ELF-1 (cell line): ENCODE measurements around the gene TMEM54.
"Not testable (repeated sequence)": the region's sequence is repeated elsewhere in the genome, so short reads cannot be mapped to it uniquely, and the experiment has no call there.

ENCODE experiments used
- DNase-seq: peaks from one replicate; pipeline ENCODE4 v3.0.0-alpha.2; 2016; ENCODE audit warnings: low read depth, low spot score

The TMEM54 gene

GRCh38 chr1:32919811-32920733, 18.9 kb upstream of the TMEM54 start:
- DNase-seq, result no peak

- DNase-seq, result no peak
Observed at GRCh38 chr1:32918179-32918578, 17.0 kb upstream of the TMEM54 start.

GRCh38 chr1:32917521-32917920, 16.3 kb upstream of the TMEM54 start:
- no peak for DNase-seq

- no peak for DNase-seq
Observed at GRCh38 chr1:32915766-32916706, 14.8 kb upstream of the TMEM54 start.

- no peak for DNase-seq
Observed at GRCh38 chr1:32910319-32910718, 9.1 kb upstream of the TMEM54 start.

- no peak for DNase-seq
Observed at GRCh38 chr1:32907435-32907834, 6.2 kb upstream of the TMEM54 start.

- no peak for DNase-seq
Observed at GRCh38 chr1:32906654-32907053, 5.5 kb upstream of the TMEM54 start.

- not testable (repeated sequence) for DNase-seq
Observed at GRCh38 chr1:32905588-32905987, 4.4 kb upstream of the TMEM54 start.

- DNase-seq, result no peak
Observed at GRCh38 chr1:32904797-32905196, 3.6 kb upstream of the TMEM54 start.

GRCh38 chr1:32903991-32904785, 3.0 kb upstream of the TMEM54 start:
- no peak for DNase-seq

- no peak for DNase-seq
Observed at GRCh38 chr1:32902535-32902920, 1.3 kb upstream of the TMEM54 start.

GRCh38 chr1:32901823-32902534, 790 bp upstream of the TMEM54 start:
- DNase-seq, result no peak

GRCh38 chr1:32900371-32900955, 726 bp downstream of the TMEM54 start:
- no peak for DNase-seq

- no peak for DNase-seq
Observed at GRCh38 chr1:32899586-32900296, 1.4 kb downstream of the TMEM54 start.

GRCh38 chr1:32898958-32899357, 2.2 kb downstream of the TMEM54 start:
- DNase-seq, result no peak

GRCh38 chr1:32898056-32898455, 3.1 kb downstream of the TMEM54 start:
- no peak for DNase-seq

- peak; percentile 83 for DNase-seq
Observed at GRCh38 chr1:32897082-32898049, 3.8 kb downstream of the TMEM54 start.

GRCh38 chr1:32896451-32896850, 4.7 kb downstream of the TMEM54 start:
- DNase-seq, result no peak
